GM21717 (cell line): ENCODE measurements around the gene TPT1.
A peak's percentile ranks its signal among the peaks of the same experiment; 100 is the strongest.
"Not testable (repeated sequence)": the region's sequence is repeated elsewhere in the genome, so short reads cannot be mapped to it uniquely, and the experiment has no call there.

Source experiments
- ATAC-seq: cut with Tn5 transposase; IDR thresholded peaks from one replicate; pipeline ENCODE4 v1.9.1; 2021; ENCODE audit warnings: mild to moderate bottlenecking, moderate library complexity; ENCODE audit not compliant: unreplicated experiment

TPT1 gene

GRCh38 chr13:45341034-45341798 lies at the start of gene TPT1:
Gene TPT1 (minus strand): TSS chr13:45341183. CDS start chr13:45341069, 114 bp downstream.
- peak; percentile 84 for ATAC-seq

DNA sequence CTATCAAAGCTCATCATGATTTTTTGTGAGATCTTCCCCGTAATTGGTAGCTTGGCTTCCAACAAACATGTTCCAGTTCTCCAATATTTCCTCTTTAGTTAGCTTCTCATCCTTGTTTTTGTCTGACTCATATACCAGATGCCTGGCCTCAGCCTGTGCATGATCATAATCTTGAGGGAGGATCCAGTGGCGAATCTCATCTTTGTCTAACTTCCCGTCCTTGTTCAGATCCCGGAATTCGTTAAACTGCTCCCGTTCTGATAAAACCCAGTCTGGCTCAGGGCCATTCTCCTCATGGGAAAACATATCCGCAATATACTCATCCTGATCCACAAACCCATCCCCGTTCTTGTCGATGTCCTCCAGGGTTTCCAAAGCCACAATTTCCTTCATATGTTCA lies 49.4 kb upstream of the TPT1 start:
- not testable (repeated sequence) for ATAC-seq

DNA sequence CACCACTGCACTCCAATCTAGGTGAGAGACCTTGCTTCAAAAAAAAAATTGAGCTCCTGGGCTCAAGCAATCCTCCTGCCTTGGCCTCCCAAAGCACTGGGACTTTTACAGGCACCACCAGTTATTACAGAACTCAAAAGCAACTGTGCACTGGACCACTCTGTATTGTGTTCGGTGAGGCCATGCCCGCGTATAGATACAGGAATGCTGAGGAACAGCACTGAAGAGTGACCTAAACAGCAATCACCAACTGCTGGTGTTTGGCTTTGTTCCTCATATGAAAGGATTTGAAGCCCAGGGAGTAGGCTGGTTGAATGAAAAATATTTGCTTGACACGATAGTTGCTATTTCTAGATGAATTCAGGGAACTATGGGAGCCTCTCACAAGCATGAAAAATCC lies 47.7 kb upstream of the TPT1 start:
- no peak for ATAC-seq

DNA sequence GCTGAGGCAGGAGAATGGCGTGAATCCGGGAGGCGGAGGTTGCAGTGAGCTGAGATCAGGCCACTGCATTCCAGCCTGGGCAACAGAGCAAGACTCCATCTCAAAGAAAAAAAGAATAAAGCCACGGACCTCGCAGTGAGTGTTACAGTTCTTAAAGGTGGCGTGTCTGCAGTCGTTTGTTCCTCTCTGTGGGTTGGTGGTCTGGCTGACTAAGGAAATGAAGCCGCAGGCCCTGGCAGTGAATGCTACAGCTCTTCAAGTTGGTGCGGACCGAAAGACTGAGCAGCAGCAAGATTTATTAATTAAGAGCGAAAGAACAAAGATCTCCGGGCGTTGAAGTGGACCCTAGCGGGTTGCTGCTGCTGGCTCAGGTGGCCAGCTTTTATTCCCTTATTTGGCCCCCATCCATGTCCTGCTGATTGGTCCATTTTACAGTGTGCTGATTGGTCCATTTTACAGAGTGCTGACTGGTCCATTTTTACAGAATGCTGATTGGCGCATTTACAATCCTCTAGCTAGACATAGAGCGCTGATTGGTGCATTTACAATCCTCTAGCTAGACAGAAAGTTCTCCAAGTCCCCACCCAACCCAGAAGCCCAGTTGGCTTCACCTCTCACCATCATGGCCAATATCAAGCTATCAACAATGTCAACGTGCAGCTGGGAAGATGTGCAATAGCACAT lies 46.1 kb upstream of the TPT1 start:
- not testable (repeated sequence) for ATAC-seq

- no peak for ATAC-seq
These were observed 45.0 kb upstream of the TPT1 start for GRCh38 chr13:45385907-45386553.

GRCh38 chr13:45385320-45385719 lies 44.3 kb upstream of the TPT1 start:
- ATAC-seq: no peak

DNA sequence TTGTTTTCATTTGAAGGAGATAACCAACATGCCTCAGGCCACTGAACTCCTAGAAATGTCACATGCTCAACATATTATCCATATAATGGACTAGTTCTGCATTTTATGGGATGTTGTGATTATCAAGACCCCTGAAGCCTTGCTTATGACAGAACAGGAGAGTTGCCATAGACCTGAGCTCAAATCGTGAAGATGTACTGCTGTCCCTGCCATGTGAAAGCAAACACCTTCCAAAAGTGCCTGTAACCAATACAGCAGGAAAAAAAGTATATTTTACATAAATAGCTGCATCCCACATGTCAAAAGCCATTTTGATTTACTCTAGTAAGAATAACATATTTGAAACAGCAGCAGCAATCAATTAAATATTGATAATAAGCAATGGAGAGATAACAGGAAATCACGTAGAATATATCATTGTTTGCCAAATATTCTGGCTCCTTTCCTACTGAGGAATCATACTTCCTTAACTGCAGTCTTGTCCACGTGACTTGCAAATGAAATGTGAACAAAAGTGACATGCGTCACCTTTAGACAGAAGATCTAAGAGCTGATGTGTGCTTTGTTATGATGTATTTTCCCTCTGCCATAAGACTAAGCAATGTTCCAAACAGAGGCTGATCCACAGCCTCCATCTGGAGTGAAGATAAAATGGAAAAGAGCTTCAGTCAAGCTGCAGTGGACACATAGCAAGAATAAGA lies 43.6 kb upstream of the TPT1 start:
- no peak for ATAC-seq

- not testable (repeated sequence) for ATAC-seq
These were observed 41.8 kb upstream of the TPT1 start for GRCh38 chr13:45382739-45383138.

GRCh38 chr13:45381196-45381595 lies 40.2 kb upstream of the TPT1 start:
- no peak for ATAC-seq

GRCh38 chr13:45380708-45381107 lies 39.7 kb upstream of the TPT1 start:
- not testable (repeated sequence) for ATAC-seq

GRCh38 chr13:45379516-45379915 lies 38.5 kb upstream of the TPT1 start:
- ATAC-seq: not testable (repeated sequence)

- ATAC-seq: not testable (repeated sequence)
These were observed 37.8 kb upstream of the TPT1 start for GRCh38 chr13:45378786-45379185.

GRCh38 chr13:45377314-45377713 lies 36.3 kb upstream of the TPT1 start:
- ATAC-seq: not testable (repeated sequence)

DNA sequence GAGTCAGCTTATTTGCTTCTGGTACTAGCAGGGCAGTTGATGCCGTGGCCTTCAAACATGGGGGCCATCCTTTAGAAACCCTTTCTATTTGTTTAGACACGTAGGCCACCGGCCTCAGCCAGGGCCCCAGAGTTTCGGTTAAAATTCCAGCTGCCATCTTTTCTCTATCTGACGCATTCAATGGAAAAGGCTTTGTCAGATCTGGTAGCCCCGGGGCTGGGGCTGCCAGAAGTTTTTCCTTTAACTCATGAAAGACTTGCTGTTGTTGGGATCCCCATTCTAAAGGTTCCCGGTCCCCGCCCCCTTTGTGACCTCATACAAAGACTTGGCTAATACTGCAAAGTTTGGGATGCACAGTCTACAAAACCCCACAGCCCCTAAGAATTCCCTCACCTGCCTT lies 35.7 kb upstream of the TPT1 start:
- ATAC-seq: not testable (repeated sequence)

DNA sequence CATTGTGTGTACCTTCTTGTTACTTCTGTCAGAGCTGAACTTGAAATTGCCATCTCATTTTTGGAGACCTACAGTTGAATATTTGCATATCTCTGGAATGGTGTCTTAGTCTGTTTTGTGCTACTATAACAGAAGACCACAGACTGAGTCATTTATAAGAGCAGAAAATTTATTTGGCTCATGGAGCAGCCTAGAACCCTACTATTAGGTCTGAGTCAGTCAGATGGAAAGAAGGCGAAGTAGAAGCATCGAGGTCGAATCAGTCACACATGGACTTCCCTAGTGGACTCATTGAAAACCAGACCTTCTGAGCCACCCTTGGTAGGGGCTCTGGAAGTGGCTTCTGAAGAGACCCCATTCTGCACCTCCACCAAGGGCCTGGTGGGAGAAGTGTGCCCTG lies 33.9 kb upstream of the TPT1 start:
- ATAC-seq: no peak

DNA sequence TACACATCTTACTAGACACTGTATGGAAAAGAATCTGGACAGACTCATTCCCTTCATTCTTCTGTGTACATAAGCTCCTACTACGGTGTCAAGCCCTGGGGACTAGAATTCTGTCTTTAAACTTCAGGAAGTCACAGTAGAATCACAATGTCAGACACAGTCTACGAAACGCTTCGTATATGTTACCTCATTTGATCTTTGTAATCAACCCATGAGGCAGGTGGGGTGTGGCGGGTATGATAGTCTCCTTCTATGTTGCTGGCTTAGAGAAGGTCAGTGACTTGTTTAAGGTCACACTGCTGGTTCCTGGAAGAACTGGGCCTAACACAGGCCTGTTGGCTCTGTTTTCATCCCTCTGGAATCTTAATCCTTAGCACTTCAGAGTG lies 32.2 kb upstream of the TPT1 start:
- ATAC-seq: no peak

GRCh38 chr13:45372189-45373161 lies 31.5 kb upstream of the TPT1 start:
- no peak for ATAC-seq

- ATAC-seq: no peak
These were observed 30.0 kb upstream of the TPT1 start for GRCh38 chr13:45370922-45371406.

DNA sequence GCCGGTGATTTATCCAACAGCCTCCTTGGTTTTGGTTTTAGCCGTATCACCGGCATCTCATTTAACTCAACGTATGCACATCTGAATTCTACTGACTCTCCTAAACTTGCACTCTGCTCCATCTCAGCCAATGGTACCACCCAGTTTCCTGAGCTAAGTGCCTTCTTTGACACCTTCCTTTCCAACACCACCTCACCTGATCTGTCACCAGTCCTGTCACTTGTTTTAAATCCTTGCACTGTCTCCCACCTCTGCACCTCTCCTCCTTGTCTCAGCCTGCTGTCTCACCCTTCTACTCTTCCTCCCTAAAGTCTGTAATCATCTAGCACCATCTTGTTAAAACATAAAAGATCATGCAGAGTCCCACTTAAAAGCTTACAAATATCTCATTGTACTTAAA lies 28.1 kb upstream of the TPT1 start:
- no peak for ATAC-seq

- ATAC-seq: no peak
These were observed 27.6 kb upstream of the TPT1 start for GRCh38 chr13:45368571-45368970.
